HG02642 (cell line): ENCODE measurements around the gene ZNF618.

Source experiments
- ATAC-seq: cut with Tn5 transposase; IDR thresholded peaks from one replicate; pipeline ENCODE4 v1.9.1; 2021; ENCODE audit warnings: mild to moderate bottlenecking; ENCODE audit not compliant: unreplicated experiment, poor library complexity

Gene ZNF618

DNA sequence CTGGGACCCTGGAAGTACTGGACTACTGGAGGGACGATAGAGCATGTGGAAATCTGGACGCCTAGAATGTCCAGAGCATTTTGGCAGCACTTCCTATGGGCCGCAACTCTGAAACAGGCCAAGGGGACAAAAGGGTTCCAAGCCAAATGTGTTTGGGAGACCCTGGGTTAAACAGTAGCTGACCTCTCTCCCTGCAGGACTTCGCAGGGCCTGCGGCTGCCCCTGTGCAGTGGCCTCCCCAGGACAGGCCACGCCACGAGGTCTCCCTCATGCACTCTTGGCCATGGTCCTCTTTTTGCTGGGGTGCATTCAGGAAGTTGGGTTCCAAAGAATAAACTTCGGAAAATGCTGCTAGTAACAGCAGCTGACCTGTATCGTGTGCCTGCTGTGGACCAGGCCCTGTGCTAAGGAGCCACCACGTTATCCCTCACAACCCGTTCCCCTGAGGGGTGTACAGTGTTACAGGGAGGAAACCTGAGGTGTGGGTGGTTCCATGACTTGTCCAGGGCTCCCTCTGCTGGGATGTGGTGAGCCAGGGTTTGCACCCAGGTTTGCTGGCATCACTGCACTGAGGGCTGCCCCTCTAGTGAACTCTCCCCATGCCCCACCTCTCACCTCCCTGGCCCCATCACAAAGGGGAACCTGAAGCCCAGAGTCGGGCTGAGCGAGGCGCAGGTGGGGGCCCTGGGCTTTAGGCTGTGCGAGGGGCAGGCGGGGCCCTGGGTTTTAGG is 122.6 kb downstream of the ZNF618 start:
- no peak for ATAC-seq

DNA sequence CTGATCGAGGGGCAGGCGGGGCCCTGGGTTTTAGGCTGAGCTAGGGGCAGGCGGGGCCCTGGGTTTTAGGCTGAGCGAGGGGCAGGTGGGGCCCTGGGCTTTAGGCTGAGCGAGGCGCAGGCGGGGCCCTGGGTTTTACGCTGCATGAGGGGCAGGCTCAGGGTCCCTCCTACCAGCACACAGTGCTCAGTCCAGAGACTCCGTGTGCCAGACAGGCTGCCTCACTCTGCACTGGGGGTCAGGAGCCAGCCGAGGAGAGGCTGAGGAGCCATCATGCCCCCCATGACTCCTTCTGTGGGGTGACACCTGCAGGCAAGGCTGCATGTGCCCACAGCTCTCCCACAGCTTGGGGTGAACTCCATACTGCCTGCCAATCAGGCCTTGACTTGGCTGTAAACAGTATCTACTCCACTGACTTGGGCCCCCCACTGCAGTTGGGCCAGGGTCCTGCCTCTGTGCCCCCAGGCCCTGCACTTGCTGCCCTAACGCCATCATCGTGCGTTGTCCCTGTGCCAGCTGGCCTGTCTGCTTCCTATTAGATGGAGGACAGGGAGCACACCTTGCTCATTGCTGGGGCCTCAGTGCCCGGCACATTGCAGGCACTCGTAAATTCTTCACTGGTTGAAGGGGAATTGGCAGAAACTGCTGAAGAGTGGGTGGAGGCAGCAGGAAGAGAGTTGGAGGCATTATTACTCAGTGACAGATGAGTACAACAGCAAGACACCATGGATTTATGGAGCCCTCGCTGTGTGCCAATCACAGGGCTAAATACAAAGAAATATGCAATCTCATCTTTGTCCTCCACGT is 123.3 kb downstream of the ZNF618 start:
- ATAC-seq, result no peak

DNA sequence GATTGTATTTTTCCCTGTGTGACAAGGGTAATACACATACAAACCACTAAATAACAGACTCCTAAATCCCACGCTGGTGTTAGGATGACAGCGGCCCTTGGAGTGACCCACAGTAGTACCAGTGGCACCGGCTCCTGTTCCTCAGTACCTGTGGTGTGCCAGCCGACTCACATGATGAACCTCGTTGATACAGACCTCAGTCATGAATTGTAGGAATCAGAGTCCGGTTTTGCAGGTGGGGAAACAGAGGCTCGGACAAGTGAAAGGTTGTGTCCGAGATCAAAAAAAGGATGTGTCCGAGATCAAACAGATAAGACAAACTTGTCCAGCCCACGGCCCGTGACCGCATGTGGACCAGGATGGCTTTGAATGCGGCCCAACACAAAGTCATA is 124.0 kb downstream of the ZNF618 start:
- ATAC-seq, result no peak

DNA sequence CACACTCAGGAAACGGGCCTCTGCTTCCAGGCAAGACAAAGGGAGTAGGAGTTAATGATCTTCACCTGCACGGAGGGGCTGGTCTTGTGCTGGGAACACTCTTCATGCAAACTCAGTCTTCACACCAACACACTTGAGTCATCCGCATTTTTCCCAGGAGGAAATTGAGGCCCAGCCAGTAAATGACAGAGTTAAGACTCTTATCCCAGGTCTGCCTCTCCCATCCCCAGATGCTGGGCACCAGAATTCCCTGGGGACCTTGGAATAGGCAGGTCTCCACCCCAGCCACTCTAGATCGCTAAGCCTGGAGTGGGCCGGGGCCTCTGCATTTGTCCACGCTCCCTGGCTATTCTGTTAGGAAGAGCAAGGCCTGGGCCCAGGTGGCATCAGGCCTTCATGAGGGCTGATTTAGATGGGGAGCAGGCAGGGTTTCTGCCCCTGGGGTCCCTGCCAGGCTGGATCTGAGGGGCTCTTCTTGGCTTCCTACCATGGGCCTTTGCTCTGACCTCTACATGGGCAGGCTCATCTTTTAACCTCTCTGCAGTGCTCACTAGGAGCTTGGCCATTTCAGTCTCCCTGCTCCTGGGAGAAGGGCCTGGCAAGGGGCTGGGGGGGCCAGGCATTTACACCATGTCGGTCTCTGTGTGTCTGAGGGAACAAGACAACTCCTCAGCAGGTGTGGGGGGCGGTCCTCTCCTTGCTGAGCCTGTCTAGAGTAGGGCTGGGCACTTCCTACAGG is 124.7 kb downstream of the ZNF618 start:
- ATAC-seq, result no peak

DNA sequence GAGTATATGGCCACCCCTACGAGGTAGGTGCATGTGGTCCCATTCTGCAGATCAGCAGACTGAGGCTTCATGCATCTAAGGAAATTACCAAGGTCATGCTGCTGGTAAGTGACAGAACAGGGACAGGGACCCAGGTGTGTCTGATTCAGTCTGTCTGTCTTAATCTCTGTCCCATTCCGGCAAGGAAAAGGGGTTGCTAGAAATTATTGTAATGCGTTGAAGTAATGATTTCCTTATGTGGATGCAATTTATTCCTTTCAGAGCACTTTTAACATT is 125.2 kb downstream of the ZNF618 start:
- no peak for ATAC-seq

DNA sequence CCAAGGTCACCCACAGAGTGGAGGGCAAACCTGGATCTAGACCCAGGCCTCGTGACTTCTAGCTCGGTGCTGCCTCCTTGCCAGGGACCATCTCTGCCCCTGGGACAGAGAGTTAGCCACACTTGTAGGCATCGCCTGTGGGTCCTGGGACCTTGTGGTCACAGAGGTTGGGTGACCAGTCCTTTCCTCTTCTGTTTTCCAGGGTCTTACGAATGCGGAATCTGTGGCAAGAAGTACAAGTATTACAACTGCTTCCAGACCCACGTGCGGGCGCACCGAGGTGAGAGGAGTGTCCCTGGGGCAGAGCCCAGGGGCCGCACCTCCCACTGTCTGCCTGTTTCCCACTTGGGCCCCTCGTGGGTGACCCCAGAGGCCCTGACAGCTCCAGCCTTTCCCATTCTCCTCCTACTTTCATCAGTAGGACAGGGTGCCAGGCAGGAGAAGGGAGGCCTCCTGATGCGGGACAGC is 125.7 kb downstream of the ZNF618 start:
- ATAC-seq, result no peak

DNA sequence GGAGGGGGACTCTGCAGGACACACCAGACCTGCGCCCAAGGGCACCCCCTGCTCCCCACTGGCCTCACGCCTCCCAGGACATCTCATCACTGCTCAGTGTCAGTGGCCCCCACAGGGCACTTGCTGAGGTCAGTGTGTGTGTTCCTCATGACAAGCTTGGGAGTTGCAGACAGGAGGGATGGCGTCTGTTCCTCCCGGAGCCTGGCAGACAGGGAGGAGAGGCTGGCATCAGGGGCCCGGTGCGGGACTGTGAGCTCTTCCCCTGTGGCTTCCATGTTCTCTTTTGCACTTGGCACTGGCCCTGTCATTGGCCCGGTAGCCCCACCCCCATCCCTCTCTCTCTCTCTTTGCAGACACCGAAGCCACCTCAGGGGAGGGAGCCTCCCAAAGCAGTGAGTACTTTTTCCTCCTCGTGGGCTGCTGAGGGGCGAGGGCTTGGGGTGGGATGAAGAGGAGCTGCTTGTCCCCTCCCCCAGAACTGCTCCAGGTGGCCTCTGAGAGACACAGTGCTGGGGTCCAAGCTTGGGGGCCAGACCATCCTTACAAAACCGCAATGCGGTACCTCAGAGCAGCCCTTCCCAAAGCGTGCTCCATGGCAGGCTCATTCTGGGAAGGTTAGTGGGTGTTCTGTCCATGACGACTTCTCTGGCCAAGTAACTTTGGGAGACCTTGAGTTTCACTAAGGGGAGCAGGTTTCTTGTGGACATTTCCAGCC is 126.3 kb downstream of the ZNF618 start:
- ATAC-seq, result no peak

DNA sequence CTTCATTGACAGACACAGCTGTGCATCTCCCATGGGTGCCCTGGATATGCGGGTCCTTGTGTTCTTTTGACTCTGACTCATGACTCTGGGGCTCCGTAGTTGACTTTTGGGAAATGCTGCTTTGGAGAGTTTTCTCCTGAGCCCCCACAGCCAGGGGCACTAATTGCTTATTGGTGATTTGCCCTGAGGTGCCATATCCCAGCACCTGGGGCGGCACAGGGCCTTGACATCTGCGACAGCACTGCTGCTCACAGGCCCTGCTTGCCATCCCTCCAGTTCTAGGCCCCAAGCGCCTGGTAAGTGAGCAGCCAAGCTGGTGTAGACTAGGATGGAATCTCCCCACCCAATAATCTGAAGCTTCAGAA is 126.9 kb downstream of the ZNF618 start:
- ATAC-seq, result no peak

DNA sequence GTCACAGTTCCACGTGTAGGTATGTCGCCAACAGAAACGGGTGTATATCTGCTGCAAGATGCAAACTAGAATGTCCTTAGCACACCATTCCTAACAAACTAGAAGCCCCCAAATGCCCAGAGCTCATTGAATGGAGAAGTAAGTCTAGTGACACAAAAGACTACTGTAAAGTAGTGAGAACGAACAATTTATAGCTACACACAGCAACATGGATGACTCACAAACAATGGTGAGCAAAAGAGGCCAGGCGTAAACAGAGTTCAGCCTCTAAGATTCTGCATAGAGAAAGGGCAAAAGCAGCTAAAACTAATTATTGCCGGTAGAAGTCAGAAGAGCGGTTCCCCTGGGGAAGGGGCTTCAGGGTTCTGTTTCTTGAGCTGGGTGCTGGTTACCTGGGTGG is 127.2 kb downstream of the ZNF618 start:
- ATAC-seq, result no peak

DNA sequence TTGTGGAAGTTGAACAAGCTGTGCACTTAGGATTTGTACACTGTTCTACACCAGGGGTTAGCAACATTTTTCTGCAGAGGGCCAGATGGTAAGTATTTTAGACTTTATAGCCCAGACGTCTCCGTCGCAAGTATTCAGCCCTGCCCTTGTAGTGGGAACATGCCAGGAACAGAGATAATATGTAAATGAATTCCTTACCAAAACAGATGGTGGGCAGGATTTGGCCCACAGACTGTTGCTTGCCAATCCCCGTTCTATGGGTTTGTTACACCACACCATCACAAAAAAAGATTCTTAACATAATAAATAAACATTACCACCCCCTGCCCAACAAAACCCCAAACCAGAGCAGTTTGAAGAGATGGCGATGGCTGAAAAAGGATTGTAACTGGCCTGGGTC is 127.6 kb downstream of the ZNF618 start:
- no peak for ATAC-seq

DNA sequence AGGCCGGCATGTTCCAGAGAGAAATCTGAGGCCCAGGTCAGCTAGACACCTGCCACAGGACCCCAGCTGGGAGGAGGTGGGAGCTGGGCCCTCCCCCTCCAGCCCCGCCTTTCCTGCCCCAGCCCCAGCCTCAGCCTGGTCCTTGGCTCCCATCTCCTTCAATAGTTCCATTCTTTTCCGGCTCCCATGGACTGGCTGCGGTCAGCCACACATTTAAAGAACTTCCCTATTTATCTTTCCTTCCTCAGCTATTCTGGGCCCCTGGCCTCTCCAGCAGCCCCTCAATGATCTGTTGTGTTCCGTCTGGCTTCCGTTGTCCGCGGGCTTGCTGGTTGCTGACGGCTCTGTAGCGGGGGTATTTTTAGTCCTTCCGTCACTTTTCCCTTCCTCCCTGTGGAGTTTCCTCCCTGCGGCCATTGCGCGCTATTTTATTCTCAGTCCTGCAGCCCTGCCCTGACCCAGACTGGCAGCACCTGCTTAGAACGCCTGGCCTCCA is 128.2 kb downstream of the ZNF618 start:
- no peak for ATAC-seq

DNA sequence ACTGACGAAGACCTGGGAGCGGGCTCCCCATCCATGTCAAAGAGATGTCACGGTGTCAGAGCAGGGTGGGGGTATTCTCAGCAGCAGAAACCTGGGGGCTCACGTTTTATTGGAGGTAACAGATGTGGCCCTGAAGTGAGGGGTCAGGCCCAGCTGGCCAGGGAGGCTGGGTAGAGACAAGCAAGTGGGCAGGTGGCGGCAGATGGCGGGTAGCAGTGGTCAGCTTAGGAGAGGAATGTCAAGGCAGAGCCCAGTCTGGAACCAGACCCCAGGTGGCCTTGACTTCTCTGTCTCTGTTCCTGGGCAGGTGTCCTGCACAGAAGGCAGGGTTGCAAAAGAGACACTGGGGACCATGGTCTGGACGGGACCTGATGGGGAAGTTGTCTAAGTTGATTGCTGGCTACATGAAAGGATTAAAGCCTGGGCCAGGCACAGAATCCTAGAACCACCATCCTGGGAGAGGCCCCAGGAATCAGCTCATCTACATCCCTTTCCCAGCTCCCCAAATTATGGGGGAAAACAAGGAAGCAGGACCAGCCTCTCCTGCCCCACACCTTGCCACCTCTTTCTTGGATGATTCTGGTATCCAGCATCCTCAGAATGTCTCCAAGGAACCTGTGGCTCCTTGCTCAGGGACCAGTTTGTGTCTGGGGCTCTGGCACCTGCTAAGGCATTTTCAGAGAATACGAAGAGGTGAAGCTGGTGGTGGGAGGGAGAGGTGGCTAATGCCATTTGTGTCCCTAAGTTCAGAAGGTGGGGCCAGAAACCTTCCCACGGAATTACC is 129.5 kb downstream of the ZNF618 start:
- no peak for ATAC-seq

DNA sequence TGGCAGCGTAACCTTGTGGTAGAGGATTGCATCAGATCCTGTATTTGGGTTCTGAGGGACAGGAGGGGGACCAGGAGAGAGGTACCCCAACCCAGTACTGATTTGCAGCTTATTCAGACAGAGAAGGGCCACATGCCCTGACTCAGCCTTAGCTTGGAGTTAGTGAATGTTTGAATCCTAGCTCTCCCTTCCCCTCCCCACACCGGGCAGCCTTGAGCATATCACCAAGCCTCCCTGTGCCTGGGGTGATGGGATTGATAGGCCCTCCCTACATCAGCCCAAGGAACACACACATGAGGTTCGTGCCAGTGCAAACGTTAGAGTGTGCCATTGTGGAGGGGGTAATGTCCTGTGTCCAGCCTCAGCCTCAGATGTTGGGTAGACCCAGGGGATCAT is 130.0 kb downstream of the ZNF618 start:
- ATAC-seq, result no peak

DNA sequence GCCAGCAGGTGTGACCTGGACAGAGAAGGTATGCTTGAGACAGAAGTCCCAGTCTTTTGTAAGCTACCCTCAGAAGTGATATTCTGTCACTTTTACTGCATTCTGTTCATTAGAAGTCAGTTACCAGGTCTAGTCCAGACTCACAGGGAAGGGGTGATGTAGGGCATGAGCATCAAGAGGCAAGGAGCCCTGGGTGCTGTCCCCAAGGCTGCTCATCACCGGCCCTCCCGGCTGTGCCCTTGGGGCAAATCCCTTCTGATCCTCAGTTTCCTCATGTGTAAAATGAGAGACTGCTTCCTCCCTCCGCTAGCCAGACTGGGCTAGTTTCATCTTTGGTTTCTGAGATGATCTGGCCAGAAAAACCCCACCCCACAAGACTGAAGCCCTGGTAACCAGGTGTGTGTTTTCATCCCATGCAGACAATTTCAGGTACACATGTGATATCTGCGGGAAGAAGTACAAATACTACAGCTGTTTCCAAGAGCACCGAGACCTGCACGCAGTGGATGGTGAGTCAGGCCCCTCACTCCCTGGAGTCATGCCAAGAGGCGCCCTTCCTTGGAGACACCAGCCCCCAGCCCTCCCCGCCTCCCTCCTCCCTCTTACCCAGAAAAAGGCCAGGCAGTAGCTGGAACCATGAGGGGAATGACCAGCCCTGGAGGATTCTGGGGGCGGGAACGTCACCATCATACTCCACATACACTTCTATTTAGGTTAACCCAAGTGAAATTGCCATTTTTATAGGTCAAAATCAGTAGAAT is 131.0 kb downstream of the ZNF618 start:
- no peak for ATAC-seq

DNA sequence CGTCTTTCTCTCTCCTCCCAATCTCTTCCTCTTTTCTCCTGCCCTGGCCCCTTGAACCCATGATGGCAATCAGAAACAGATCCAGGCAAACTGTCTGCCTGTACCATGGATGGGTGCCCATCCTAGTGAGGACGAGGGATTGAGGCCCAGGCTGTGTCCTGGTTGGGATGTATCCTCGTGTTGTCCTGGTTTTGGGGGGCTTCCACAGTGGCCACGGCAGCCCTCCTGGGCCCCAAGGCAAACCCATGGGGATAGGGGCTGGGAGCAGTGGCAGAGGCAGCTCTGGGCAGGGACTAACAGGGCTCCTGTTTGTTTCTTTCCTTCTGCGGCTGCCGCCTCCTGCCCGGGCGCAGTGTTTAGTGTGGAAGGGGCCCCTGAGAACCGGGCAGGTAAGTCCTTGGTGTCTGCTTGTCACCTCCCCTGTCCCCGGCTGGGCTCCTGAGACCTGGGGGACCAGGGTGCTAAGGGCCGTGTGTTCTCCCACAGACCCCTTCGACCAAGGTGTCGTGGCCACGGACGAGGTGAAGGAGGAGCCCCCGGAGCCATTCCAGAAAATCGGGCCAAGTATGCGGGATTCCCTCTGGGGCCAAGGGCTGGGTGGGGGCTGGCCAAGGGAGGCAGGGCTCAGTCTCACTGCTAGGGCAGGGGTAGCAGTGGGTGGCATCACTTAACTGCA is 132.0 kb downstream of the ZNF618 start:
- ATAC-seq, result no peak

DNA sequence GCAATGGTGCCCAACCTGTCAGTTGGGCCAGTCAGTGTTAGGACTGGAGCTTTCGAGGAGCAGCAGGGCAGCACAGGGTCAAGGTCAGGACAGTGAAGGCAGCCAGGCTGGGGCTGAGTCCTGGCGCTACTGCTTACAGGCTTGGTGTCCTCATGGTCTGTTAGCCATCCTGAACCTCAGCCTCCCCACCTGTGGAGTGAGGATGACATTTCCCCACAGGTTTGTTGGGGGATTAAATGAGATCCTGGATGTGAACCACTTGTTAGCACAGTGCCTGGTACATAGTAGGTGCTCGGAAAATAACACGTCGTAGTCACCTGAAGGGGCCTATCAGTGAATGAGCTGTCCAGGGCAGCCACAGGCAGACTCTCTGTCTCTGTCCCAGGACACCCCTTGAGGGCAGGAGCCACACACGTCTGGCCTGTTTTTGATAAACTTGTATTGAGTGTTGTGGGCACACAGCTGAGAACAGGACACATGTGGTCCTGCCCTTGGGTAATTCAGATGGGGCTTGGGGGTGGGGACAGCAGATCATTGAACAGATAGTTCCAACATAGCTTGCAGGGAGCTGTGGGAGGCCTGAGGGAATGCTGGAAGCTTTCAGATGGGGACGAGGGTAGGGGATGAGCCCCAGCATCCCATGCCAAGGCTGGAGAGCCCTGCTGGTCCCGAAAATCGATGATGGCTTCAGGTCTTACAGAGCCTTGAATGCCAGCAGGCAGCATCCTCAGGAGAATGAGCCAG is 132.7 kb downstream of the ZNF618 start:
- no peak for ATAC-seq

DNA sequence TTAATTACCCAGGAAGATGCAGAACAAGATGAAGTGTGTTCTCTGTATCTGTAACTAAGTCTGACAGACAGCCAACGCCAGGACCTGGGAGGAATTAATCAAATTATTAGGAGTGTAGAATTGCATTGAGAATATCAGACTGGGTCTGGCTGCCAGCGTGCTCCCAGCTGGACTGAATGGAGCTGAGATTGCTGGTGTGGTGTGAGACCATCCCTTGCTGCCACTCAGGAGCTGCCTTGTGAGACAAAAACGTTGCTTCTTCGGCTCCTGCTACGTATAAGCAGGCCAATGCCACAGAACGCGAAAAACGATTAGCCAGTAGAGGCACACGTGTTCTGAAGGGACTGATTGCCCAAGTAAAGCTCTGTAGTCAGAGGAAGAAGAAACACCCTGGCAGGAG is 135.2 kb downstream of the ZNF618 start:
- no peak for ATAC-seq

DNA sequence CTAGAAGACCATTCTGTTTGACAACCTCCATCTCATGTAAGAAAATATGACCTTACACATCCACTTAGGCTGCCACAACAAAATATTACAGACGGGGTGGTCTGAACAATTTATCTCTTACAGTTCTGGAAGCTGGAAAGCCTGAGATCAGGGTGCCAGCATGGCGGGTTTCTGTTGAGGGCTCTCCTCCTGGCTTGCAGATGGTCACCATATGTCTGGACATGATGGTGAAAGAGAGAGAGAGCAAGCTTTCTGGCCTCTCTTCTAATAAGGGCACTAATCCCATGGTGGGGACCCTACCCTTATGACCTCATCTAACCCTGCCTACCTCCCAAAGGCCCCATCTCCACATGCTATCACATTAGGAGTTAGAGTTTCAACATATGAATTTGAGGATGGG is 136.0 kb downstream of the ZNF618 start:
- ATAC-seq, result no peak
